ENCODE data around the gene SLC12A1. TPM values are rescaled to one million over a fixed set of nuclear protein-coding genes. Genes with fewer than 3 reads are reported as not detected.

SLC12A1 gene
- total and polyA plus RNA-seq, 2 of the 8 experiments (the other 6 are each of a cell fraction or from before 2014, with no cell fraction given) = 0.63 to 1.0 TPM

DNA sequence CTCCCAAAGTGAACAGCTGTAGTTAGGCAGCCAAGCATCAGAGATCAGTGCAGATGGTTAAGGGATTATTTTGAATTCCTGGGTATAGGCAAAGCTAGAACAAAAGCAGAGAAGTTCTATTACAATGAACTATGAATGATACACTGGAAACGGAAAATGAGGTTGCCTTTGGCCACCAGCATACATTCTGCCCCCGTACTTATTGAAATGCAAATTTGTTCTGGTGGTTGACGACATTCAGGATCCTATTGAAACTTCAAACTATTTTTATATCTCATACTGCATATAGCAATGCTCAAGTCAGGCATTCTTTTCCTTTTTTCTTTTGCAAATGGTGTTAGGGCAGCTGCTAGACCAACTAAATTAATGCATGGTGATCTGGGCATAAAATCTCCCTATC lies 61.7 kb downstream of the SLC12A1 start (continued):
- no peak for TF ChIP-seq JUN (IDR thresholded peaks at IDR 0.05; ENCODE audit: low read depth, low read length)

Measured in H1 (cell line).